ENCODE measurements around the gene SPEG. TPM values are rescaled to one million over a fixed set of nuclear protein-coding genes. Genes with fewer than 3 reads are reported as not detected.

Gene SPEG
- total RNA-seq, 1 experiment from 2014 or later, result 23.3 TPM

DNA sequence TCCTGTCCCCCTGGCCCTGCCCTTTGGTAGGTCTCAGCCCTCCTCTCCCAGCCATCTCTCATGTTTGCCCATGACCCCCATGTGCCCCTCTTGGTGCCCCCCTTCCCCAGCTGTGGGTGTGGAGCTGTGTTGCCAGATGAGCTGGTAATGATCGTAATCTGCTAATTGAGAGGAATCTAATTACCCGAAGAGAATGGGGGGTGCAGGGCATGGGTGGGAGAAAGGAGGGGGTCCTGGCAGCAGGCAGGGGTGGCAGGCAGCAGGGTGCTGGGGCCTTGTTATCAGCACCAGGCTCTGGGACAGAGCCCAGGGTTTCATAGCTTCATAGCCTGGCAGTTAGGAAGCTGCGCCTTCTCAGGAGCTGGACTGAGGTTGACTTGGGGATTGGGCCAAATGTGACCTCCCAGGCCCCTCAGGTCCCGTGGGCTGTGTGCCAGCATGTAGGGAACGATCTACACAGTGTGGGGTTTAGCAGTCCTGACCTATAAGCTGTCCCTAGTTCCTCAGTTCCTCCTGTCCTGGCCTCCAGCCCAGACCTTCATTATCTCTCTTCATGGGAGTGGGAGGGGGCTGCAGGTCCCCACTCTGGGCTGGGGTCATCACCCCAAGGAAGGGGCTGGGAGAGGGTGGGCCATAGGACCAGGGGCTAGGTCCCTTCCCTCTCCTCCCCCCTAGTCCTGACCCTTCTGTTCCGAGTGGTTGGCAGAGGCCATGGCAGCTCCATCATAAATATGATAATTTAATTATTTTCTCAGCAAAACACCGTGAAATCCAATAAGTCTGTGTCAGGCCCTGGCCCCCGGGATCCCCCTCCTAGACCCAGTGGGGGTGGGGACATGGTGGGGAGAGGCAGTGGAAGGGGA is 73.2 kb downstream of the SPEG start:
- Mint-ChIP-seq H3K36me3 (ENCODE audit: insufficient read depth, unreplicated experiment) (no peaks in the 10 kb centered on the region), H3K9me3 (ENCODE audit: unreplicated experiment) (no peaks in the 10 kb centered on the region), H3K4me1 (ENCODE audit: insufficient read depth, unreplicated experiment) (peaks cover 11% of the 10 kb centered on the region), H3K27me3 (ENCODE audit: insufficient read depth, unreplicated experiment) (peaks cover 34% of the 10 kb centered on the region), H3K27ac (ENCODE audit: low read depth, unreplicated experiment) (no peak overlapping the region), H3K4me3 (ENCODE audit: unreplicated experiment) (no peak overlapping the region)
- no TSS peak for BruUV-seq (replicated peaks)
- DNase-seq (ENCODE audit: unreplicated experiment), result no peak
- intact Hi-C loops (cut with micrococcal nuclease), result no loop called here
- CTCF ChIA-PET, result interaction anchor here (0.6 to 3.7 kb wide), 8 partner anchors 12 to 479 kb away, joined by 3 to 34 read pairs (median 5); a partner anchor contains a TSS
- POLR2A ChIA-PET, result interaction anchor here (1.7 kb wide), 1 partner anchor 9 kb away, joined by 7 read pairs; the partner anchor contains the start of gene GMPPA
- no peak for TF ChIP-seq CTCF (IDR thresholded peaks at IDR 0.05; ENCODE audit: unreplicated experiment)

DNA sequence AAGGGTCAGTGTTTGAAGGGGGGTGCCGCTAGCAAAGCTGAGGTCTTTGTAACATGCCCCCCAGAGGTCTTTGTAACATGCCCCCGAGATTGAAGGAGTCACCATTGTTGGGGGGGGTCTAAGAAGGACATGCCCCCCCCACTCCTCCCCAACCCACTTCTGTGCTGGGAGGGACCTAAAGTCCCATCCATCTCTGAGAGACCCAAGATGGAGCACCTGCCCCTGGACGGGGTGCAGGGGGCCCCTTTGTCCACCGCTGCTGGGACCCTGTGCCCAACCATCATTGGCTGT is 73.7 kb downstream of the SPEG start:
- CTCF ChIA-PET, result interaction anchor here (0.6 to 3.7 kb wide), 6 partner anchors 13 to 105 kb away, joined by 3 to 34 read pairs (median 5); a partner anchor contains a TSS

DNA sequence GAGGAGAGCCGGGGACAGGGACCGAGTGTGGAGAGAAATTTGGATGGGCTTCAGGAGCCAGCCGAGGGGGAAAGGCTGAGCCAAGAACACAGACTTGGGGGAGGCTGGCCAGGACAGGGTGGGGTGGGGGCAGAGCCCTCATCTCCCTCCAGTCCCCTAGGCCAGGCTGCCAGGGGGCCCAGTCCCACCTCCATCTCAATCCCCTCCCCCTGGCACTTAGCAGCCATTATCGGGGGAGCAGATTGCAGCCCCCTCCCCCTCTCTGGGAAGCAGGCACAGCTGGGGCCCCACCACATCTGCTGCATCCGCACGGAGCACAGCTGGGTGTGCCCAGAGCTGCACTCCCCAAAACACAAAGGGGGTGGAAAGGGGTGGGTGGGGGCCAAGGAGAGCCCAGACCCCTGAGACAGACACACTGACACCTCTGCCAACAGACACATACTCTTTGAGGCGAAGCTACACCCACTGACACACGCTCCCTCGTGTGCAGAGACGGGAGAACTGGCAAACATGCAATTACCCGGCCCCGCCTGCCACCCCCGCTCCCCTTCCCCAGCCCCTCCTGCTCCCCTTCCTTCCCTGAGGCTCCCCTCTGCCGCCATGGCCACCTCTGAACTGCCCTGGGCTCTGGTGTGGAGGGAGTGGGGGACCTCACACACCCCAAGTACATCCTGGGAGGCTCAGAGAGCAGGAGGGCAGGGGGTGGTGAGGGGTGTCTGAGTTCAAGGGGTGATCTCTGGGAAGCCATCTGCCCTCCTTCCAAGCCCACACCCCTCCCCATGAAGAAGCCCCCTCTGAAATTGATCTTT is 74.5 kb downstream of the SPEG start:
- POLR2A ChIA-PET, result interaction anchor here (1.2 to 1.7 kb wide), 3 partner anchors 10 to 11 kb away, joined by 3 to 7 read pairs (median 5); partner anchors contain the start of gene GMPPA
- Mint-ChIP-seq H3K4me3 (ENCODE audit: unreplicated experiment) (no peak overlapping the region), H3K9me3 (ENCODE audit: unreplicated experiment) (no peaks in the 10 kb centered on the region), H3K4me1 (ENCODE audit: insufficient read depth, unreplicated experiment) (peaks cover 11% of the 10 kb centered on the region), H3K27ac (ENCODE audit: low read depth, unreplicated experiment) (no peak overlapping the region), H3K36me3 (ENCODE audit: insufficient read depth, unreplicated experiment) (no peaks in the 10 kb centered on the region), H3K27me3 (ENCODE audit: insufficient read depth, unreplicated experiment) (peaks cover 48% of the 10 kb centered on the region)
- intact Hi-C loops (cut with micrococcal nuclease), result loop anchor here (1.0 kb wide), 1 partner anchor 21 kb away; no protein-coding TSS in a partner anchor
- BruUV-seq (replicated peaks), result no TSS peak
- no peak for DNase-seq (ENCODE audit: unreplicated experiment)
- no peak for TF ChIP-seq CTCF (IDR thresholded peaks at IDR 0.05; ENCODE audit: unreplicated experiment)
- CTCF ChIA-PET, result interaction anchor here (0.6 to 3.7 kb wide), 20 partner anchors 8 to 214 kb away, joined by 3 to 34 read pairs (median 4); partner anchors contain the start of gene GMPPA

More for the DNA sequence above, 73.7 kb downstream of the SPEG start:
- DNase-seq (ENCODE audit: unreplicated experiment), result no peak
- Mint-ChIP-seq H3K27ac (ENCODE audit: low read depth, unreplicated experiment) (no peak overlapping the region), H3K9me3 (ENCODE audit: unreplicated experiment) (no peaks in the 10 kb centered on the region), H3K4me1 (ENCODE audit: insufficient read depth, unreplicated experiment) (peaks cover 11% of the 10 kb centered on the region), H3K36me3 (ENCODE audit: insufficient read depth, unreplicated experiment) (no peaks in the 10 kb centered on the region), H3K27me3 (ENCODE audit: insufficient read depth, unreplicated experiment) (peaks cover 40% of the 10 kb centered on the region), H3K4me3 (ENCODE audit: unreplicated experiment) (no peak overlapping the region)
- intact Hi-C loops (cut with micrococcal nuclease), result no loop called here
- POLR2A ChIA-PET, result interaction anchor here (1.7 kb wide), 1 partner anchor 10 kb away, joined by 7 read pairs; the partner anchor contains the start of gene GMPPA
- no peak for TF ChIP-seq CTCF (IDR thresholded peaks at IDR 0.05; ENCODE audit: unreplicated experiment)
- no TSS peak for BruUV-seq (replicated peaks)

Data from MCF 10A (cell line).